ENCODE data around the gene AGAP6.
"Not testable (repeated sequence)": the region's sequence is repeated elsewhere in the genome, so short reads cannot be mapped to it uniquely, and the experiment has no call there.

- not testable (repeated sequence) for TF ChIP-seq CTCF (IDR thresholded peaks at IDR 0.05; ENCODE audit: low read depth, low read length); POLR2A (IDR thresholded peaks at IDR 0.05; ENCODE audit: extremely low read depth, insufficient read length); MYC (IDR thresholded peaks at IDR 0.05; ENCODE audit: low read depth, low read length)
Observed at GRCh38 chr10:49988376-49988775, at the start of gene AGAP6.

Data from NB4 (cell line).